Stimulated activated CD4-positive, alpha-beta T cell treated with anti-CD3 and anti-CD28 coated beads, TNF-alpha, amount 100 ng/mL, for 4 hours (primary cell): ENCODE results near the gene CT83.

ENCODE experiments used
- DNase-seq, 3 experiments: peaks; one replicate each; pipeline ENCODE4 v3.0.0-alpha.2; 2020; ENCODE audit warnings: low read depth in 3 of 3

The CT83 gene, protein sequence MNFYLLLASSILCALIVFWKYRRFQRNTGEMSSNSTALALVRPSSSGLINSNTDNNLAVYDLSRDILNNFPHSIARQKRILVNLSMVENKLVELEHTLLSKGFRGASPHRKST

GRCh38 chrX:116462822-116463221 is at the start of gene CT83:
TSS of gene CT83 (minus strand) at chrX:116462976. CDS start at chrX:116462856, 120 bp downstream.
- DNase-seq, result no peak

- no peak for DNase-seq
These were observed 37.0 kb upstream of the CT83 start for GRCh38 chrX:116499780-116500179.

DNA sequence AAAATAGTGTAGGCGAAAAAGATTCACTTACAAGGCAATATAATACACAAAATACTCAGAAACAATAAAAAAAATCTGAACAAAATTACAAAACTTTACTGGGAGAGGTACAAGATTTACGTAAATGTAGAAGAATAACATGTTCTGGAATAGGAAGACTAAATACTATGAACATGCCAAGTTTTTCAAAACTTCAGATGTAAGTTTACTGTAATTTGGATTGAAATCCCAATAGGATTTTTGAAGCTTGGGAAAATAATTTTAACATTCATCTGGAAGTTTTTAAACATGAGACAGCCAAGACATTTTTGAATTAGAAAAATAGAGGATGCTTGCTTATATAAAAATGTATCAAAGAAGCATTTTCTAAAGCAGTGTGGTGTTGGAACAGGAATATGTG is 30.5 kb upstream of the CT83 start:
- DNase-seq, result no peak

- no peak for DNase-seq
These were observed 27.3 kb upstream of the CT83 start for GRCh38 chrX:116490104-116490503.

GRCh38 chrX:116480059-116480458 is 17.3 kb upstream of the CT83 start:
- no peak for DNase-seq

DNA sequence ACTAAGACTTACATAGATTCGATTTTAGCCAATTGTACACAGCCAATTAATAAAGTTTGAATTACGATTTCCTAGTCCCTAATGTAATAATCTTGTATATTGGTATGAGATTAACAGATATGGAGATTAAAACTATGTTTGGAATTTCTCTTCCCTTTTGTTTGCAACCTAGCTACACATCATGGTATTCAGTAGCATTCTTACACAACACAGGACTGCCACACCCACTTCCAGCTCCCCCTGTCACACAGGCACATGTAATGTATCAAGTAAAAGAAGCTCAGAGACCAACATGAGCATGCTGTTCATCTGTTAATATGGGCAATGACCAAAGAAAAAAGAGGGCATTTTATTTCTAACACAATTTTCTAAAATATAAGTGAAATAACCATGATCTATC is 13.6 kb downstream of the CT83 start:
- no peak for DNase-seq

GRCh38 chrX:116436358-116436816 is 26.4 kb downstream of the CT83 start, which contains the start of gene SLC6A14:
TSS of gene SLC6A14 (plus strand) at chrX:116436606. CDS start at chrX:116436710, 104 bp downstream.
- DNase-seq, result no peak

DNA sequence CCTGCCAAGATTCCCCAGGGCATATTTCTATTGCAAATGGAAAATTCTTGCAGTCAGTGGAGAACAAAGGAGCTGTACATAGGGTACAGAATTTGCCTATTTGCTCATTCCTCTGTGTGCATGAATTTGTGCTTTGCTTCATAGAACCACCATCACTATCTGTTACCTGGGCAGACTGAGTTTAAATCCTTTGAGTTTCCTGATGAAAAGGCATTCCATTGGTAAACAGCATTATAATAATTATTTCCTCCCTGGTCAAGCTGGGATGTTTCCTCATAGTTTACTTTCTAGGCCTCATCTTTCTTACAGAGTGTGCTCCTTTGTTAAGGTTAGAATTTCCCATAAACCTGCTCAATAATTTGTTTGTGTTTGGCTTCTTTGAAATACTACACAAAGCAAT is 27.2 kb downstream of the CT83 start:
- DNase-seq, result no peak

- no peak for DNase-seq
These were observed 34.8 kb downstream of the CT83 start for GRCh38 chrX:116427978-116428377.

DNA sequence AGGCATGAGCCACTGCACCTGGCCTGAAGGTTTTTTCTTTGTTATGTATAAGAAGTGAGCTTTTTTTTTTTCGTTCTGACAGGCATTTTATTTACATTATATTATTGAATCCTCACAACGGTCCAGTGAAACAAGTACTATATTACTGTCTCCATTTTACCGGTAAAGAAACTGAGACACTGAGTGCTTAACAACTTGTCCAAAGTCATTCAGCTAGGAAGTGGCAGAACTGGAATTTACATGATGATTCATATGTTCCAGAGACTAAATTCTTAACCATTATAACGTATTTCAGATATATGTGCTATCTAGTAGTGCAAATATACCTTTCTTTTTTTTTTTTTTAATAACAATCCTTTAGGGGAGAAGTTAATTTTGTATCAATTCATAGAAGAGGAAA is 44.8 kb downstream of the CT83 start:
- no peak for DNase-seq

DNA sequence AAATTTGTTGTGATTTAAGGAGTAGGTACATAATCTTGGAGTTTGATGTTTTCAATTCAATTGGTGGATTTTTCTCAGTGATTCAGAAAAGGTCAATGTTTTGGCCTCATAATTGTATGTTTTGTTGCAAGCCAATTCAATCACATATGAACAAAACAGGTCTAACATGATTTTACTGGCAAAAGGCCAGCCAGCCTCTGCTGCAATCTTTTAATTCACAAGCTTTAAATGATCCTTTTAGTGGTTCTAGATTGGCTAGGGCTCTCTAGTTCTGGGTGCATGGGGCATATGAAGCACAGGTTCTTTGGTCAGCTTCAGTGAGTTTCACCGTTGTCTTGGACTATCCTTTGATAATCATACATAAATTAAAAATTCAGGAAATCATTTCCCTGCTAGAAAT is 45.6 kb downstream of the CT83 start:
- DNase-seq, result no peak

GRCh38 chrX:116413273-116413672 is 49.5 kb downstream of the CT83 start:
- no peak for DNase-seq
